ENCODE data around the gene CNBD2.
"Not testable (repeated sequence)": the region's sequence is repeated elsewhere in the genome, so short reads cannot be mapped to it uniquely, and the experiment has no call there.

The CNBD2 gene

DNA sequence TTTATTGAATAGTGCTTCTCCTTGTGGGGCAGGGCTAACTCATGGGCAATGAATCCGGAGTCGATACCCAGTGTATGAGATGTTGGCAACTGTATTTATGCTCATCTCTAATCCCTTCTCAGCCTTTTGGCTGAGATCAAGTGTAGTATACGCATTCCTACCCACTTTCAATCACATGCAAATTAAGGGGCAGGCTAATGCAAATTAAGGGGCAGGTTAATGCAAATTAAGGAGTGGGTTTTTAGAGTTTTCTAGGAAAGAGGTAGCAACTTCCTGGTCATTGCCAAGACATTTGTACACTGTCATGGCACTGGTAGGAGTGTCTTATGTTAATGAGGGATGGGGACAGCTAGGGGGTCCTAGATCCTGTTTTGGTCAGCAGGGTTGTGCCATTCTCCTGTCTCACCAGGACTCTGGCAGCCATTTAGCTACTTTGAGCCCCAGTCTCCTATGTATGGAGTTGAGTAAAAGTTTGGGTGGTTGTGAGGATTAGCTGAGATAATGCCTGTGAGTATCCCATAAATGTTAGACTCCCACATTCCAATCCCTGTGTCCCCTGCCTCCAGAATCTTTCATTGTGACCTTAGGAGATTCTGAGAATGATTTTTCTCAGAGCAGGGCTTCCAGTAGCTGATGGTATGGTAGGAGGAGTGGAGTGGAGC, at the start of gene CNBD2:
Gene CNBD2, plus strand, starts transcription at position 612 of the 662 bp plus-strand sequence. CDS start 173 bp downstream, outside the sequence.
- no peak for DNase-seq

DNA sequence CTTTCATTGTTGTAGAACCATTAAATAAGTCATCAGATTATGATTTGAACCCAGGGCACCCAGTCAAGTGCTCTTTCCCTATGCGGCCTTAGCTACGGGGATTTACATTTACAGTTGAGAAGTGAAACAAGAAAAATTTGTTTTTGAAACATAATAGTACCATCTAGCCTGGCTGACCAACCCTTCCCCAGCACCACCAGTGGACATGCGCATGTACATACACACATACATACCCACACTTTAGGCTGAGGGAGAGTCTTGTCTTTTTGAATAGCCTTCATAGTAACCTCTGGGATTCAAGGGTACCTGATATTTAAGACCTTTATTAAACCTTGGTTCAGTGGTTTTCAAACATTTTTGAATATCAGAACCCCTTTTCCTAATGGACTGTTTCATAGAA, 47.9 kb upstream of the CNBD2 start:
- DNase-seq = no peak

DNA sequence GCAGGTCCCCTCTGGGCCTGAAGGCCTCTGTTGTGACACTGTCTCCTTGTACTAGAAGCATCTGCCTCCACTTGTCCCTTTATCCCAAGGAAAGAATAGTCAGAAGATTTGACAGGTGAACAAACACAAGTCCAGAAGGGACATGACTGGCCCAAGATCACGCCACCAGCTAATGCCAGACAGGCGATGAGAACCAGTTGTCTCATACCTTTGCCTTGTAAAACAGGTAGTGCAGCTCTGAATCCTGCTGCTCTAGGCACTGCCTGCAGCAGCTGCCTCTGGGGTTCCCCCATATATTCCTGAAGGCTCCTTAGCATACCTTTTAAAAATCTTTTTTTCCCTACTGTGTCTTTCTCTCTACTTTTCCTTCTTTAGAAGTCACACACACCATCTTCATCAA, 39.1 kb upstream of the CNBD2 start:
- no peak for DNase-seq

DNA sequence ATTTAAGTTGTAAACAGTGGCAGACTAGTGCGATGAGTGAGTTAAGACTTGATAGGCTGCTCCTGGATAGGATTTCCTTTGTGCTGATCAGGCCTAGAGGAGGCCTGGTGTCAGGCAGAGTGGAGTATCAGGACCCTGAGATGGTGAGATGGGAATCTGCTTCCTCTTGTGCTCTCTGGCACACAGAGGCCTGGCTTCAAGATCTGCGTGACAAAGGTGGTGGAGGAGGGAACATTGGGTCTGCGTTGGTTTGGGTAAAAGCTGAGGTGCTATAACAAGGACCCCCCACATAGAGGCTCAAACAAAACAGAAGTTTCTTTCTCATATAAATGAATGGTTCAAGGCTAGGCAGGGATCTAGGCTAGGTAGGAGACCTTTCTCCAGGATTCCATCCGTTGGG, 34.3 kb upstream of the CNBD2 start:
- DNase-seq = no peak

DNA sequence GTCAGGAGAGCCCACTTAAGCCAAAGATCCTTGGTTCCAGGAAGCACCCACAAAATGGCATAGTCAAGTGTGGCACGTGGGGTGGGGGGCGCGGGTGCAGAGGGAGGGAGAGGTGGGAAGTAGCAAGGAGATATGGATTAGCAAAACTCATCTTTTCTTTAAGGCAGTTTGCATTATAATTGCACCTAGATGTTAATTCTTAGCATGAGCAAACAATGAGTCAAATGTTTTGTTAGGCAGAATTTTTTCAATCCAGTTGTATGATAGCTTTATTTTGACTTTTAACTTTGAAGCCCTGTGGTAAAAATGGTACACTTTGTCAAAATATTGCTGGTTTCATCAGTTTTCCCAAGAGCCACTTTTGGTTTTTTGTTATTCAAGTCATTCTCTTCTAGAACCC, 29.1 kb upstream of the CNBD2 start:
- no peak for DNase-seq

DNA sequence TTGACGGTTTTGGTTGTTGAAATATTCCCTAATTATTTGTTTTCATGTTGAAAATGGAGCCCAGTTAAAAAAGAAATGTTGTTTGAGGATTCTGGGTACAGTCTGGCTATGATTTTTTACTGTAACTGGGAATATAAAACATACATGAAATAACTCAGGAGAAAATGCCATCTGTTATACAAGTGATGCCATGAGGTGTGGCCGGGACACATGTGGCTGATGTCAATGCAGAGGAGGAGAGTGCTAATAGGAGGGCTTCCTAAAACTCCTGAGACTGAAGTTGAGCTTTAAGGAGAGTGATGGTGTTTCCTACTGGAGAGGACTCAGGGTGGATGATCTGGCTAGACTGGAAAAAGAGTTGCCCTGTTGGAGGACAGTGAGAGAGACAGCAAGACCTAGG, 26.8 kb upstream of the CNBD2 start:
- DNase-seq = no peak

DNA sequence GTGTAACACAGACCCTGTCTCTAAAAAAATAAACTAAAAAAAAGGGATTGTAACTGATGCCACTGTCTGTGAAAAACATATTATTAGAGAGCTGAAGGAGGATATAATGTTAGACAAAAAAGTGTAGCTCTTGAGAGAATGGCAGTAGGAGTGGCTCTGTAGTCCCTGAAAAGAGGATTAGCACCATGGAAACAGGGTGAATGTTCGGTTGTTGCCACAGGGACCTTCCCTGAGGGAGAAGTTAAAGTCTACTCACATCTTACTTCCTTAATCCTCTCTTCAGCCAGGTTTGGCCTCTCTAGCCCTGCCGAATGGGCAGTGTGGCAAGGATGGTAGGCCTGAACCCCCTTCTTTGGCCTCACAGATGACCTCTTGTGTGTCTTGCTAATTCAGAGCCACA, 26.1 kb upstream of the CNBD2 start:
- DNase-seq = no peak

DNA sequence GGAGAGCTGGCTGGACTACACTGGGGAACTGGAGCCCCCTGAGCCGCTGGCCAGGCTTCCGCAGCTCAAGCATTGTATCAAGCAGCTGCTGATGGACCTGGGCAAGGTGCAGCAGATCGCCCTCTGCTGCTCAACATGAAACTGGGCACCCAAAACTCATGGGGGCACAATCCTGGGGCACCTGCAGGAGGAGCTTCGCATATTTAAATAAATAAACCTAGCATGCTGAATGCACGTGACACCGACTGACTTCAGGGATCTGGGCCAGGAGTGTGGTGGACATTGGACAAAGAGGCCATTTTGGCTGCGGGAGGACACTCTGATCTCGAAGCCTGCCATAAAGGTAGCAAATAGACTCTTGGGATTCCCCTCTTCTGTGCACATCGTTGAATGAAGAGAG, 20.9 kb upstream of the CNBD2 start:
- DNase-seq = peak; percentile 50

DNA sequence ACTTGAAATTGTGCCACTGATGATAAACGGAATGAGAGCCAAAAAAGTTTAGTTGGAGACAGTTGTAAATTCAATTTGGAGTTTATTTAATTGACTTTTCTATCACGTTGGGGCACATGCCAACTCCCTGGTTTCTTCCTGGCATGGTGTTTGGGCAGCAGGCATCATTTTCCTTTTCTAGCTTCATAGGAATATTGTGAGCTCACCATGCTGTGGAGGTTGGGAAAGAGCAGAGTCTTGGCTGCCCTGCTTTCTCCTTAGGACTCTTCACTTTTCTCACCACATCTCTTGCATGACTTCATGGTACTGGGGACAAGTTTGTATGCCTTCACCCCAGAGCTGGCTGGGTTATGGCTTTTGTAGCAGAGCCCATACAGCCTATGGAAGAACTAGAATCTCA, 20.5 kb upstream of the CNBD2 start:
- no peak for DNase-seq

DNA sequence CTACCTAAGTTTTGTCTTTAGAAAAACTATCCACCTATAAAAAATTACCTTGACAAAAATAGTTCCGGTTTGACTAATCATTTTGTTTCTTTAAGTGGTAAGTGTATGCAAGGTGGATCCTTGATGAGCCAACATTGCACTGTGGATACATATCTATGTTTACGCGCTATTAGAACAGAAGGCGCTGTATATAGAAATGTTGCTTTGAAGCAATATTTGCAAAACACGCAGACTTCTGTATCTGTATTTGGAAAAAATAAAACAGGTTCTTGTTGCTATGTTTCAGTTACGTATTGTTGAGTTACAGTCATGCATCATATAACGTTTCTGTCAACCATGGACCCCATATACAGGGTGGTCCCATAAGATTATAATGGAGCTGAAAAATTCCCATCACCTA, 18.3 kb upstream of the CNBD2 start:
- no peak for DNase-seq

DNA sequence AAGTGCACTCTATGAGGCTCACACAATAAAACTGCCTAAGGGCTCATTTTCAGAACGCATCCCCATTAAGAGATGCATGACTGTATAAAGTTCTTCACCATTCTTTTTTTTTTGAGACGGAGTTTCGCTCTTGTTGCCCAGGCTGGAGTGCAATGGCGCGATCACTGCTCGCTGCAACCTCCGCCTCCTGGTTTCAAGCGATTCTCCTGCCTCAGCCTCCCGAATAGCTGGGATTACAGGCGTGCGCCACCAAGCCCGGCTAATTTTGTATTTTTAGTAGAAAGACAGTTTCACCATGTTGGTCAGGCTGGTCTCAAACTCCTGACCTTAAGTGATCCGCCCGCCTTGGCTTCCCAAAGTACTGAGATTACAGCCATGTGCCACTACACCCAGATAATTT, 16.3 kb upstream of the CNBD2 start:
- DNase-seq = not testable (repeated sequence)

DNA sequence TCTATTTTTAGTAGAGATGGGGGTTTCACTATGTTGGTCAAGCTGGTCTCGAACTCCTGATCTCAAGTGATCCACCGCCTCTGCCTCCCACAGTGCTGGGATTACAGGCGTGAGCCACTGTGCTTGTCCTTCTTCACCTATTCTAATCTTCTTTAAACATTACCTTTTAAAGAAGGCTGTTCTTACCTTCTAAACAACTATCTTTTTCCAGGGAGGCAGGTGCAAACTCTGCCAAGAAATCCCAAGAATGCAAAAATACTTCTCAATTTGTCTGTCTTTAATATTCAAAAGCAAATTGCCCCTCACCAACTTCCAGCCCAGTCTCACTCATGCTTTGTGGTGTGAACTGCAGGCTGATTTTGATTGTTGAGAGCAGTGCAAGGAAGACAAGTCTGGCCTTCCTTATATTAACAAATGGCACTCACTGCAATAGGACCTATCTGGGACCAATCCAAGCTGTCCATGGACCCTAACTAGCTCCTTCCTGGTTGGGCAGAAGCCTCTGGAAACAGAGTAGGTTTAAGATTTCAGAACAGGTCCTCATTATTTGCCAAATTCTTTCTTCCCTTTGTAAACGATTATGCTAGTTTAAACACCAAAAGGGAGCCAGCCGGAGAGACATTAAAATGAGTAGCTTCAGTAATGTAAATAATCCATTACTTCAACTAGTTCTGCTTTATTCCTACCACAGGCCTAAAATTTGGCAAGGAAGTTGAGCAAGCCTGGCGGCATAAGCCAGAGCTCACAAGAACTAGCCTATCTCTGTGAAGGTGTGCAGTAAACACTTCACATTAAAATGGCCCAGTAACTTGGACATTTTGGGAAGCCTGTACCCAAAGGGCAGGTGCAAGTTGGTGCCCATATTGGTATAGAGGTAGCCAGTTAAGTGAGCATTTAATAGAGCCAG, 15.7 kb upstream of the CNBD2 start:
- DNase-seq = no peak

DNA sequence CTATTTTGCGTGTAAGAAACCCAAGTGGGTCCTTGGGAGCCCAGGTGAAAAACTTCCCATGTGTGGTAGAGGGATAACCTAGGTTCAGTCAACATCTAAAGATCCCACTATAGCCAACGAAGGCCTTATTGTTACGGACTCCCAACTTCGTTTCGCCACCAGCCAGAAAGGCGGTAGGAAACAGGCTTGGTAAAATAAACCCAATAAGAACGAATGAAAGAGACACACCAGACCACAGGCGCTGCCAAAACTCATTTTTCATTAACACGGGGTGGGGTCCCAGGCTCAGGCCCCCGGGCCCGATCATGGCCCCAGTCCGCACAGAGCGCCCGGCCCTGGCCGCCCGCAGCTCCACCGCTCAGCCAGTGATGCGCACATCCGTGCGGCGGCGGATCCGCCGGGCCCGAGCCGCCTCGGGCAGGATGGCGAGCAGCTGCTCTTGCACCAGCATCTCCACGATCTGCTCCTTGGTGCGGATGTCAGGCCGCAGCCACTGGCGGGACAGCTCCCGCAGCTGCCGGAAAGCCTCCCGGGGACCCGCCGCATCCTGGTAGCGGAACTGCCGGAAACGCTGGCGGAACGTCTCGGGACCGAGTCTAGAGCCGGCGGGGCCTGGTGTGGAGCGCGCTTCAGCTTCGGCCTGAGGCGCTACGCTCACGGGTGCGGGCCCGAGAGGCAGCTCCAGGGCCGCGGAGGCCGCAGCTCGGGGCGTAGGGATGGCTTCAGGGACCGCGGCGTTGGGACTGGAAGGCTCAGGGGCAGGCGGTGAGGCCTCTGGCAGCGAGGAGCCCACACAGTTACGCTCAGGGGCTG, 14.8 kb upstream of the CNBD2 start:
- peak; percentile 72 for DNase-seq

DNA sequence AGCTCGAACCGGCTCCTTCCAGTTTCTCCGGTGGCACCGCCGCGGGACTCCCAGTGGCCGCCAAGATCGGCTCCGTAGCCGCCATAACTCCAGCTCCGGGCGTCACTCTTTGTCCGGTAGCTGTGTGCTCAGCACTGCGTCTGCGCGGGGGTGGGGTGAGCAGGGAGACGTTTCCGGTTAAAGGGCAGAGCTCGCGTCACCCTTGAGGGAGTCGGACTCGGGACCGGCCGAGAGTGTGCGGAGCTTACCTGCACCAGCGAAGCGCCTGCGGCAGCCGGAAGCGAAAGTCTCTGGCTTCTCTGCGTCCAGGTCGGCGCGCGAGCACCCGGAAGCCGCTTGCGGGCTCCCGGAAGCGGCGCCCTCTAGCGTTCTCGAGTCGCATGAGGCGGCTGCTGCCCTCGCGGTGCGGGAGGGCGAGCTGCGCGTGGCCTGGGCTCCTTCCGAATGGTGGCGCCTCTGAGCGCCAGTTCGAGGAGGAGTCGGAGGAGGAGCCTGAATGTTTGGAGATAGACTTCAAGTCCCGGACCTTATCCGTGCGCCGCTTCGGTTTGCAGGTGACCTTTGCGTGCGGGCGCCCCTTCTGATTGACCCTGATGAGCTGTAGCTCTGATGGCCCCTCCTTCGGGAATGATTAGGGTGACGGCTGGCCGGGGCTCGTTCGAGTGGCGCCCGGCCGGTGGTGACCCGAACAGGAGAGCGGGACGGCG, 14.0 kb upstream of the CNBD2 start, which contains the start of gene SCAND1:
Gene SCAND1, minus strand, starts transcription at position 303 of the 707 bp plus-strand sequence. Its CDS starts 218 bp downstream, at position 85.
- DNase-seq = peak; percentile 97

DNA sequence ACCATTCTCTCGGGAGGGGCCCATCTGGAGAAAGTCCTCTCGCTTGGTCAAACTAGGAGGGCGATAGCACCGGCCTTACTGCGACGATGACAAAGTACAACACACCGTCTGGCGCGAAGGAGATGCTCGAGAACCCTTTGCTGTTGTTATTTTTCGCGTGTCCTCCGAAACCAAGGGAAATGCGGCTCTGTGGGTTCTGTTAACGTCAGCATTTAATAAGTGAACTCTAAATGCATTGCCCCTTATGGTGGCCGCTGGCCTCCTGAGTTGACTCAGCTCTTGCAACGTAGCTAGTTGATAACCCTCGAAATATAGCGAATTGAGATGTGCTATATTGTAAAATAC, 13.5 kb upstream of the CNBD2 start:
- no peak for DNase-seq

DNA sequence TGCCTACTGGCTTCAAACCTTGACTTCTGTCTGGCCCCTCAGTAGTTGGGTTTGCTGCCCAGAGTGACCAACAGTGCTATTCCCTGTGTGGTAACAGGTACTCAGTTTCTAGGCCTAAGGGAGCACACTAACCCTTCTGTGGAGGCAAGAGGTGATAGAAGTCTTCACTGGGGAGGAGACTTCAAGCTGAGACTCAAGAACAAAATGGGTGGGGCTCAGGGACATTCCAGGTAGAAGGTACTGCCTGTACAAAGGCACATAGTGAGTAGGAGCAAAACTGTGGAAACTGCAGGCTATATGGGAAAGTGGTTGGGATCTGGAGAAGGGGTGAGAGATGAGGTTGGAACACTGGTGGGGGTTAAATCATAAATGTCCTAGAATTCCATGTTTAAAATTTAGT, 11.8 kb upstream of the CNBD2 start:
- no peak for DNase-seq

DNA sequence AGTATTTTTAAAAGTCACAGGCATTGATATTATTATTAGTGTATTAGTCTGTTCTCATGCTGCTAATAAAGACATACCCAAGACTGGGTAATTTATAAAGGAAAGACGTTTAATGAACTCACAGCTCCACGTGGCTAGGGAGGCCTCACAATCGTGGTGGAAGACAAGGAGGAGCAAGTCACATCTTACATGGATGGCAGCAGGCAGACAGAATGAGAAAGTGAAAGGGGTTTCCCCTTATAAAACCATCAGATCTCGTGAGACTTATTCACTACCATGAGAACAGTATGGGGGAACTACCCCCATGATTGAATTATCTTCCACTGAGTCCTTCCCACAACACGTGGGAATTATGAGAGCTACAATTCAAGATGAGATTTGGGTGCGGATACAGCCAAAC, 9.1 kb upstream of the CNBD2 start:
- not testable (repeated sequence) for DNase-seq

DNA sequence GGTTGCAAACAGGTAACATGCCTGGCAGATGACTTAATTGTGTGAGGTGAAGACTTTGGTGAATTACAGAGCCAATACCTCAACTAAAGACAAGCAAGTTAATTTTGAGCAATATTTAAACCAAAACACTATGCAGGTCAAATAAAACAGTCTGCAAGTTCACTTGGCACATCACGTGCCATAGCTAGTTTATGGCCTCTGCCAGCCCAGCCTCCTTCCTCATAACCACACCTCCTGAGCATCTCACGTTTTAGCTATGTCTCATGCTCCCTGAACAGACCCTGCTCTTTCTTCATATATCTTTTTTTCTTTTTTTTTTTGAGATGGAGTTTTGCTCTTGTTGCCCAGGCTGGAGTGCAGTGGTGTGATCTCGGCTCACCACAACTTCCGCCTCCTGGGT, 4.5 kb upstream of the CNBD2 start:
- DNase-seq = no peak

DNA sequence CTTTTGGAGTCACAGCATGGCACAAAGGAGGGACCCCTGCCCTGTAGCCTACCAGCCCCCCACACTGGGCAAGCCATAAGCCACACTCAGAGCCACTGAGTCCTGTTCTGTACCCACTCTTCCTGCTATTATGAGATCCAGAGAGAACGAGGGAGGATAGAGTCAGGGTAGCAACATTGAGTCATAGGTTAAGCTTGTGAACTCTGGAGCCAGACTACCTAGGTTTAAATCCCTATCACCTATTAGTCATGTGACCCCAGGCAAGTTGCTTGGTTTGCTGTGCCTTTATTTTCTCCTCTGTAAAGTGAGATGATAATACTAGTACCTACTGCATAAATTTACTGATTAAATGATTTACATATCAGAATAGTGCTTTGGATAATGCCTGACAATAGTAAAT, 540 bp downstream of the CNBD2 start:
- DNase-seq = no peak

DNA sequence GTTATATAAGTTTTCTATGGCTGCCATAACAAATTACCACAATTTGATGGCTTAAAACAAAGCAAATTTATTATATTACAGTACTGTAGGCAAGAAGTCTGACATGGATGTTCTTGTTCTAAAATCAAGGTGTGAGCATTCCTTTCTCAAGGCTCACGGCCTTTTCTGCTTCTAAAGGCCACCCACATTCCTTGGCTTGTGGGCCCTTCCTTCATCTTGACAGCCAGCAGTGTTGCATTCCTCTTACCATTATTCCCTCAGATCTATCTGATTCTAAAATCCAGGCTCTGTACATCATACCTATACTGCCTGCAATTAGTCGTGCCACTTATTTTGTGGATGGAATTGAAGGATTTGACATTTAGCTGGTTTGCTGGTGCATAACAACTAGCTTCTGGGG, 3.6 kb downstream of the CNBD2 start:
- no peak for DNase-seq

DNA sequence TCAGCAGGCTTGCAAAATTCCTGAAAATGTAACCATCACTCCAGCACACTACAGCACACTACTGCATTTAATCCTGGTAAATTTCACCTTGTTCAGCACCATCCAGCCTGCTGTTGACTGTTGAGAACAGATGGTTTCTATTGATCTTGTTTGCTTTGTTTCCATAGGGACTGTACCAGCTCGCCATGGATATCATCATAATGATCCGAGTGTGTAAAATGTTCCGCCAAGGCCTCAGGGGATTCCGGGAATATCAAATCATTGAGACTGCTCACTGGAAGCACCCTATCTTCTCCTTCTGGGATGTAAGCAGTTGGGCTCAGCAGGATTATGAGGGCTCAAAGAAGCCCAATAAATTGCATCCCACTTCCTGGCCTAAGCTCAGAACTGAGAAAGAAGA, 4.1 kb downstream of the CNBD2 start:
- DNase-seq = no peak

DNA sequence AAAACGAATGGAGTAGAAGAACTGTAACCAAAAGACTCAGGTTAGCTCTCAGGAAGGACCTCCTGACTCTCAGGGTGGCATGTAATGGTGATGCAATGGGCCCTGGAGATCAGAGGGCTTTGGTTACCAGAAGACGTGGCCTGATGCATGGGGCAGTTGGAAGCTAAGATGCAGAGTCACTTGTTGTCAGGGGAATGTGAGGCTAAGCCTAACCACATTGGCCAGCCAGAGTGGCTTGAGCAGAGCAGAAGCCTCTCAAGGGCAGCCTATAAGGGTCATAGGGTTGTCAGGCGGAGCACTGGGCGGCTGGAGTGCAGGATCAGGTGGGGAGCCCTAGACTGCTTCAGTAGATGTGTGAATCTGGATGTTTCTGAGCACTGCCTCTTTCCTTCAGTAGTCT, 5.9 kb downstream of the CNBD2 start:
- no peak for DNase-seq
